Dendritic cell treated with granulocyte-macrophage colony-stimulating factor and Interleukin-4, amounts not matched to agents 40 ng/mL and 50 ng/mL, for 4 days (primary cell): ENCODE results near the gene BUD23.
A peak's percentile ranks its signal among the peaks of the same experiment; 100 is the strongest.

Source experiments
- H3K27ac Mint-ChIP-seq: one replicate; pipeline ENCODE4 v1.8.0; 2022; ENCODE audit warnings: mild to moderate bottlenecking, mixed read lengths
- H3K27me3 Mint-ChIP-seq: one replicate; pipeline ENCODE4 v1.8.0; 2022; ENCODE audit warnings: mild to moderate bottlenecking, mixed read lengths
- H3K36me3 Mint-ChIP-seq: one replicate; pipeline ENCODE4 v1.8.0; 2022; ENCODE audit warnings: low read depth, mixed read lengths
- H3K4me1 Mint-ChIP-seq: one replicate; pipeline ENCODE4 v1.8.0; 2022; ENCODE audit warnings: low read depth, mixed read lengths
- H3K4me3 Mint-ChIP-seq: one replicate; pipeline ENCODE4 v1.8.0; 2022; ENCODE audit warnings: mild to moderate bottlenecking, moderate library complexity, mixed read lengths
- H3K9me3 Mint-ChIP-seq: one replicate; pipeline ENCODE4 v1.8.0; 2022; ENCODE audit warnings: mixed read lengths
- intact Hi-C: fragments of 100-400 bp; cut with micrococcal nuclease; formaldehyde crosslinking; loops from one replicate; pipeline ENCODE4 v1.15.0; 2022

The BUD23 gene

GRCh38 chr7:73683056-73683787 lies at the start of gene BUD23, which contains the start of gene DNAJC30:
TSS of gene BUD23 (plus strand) at chr7:73683597. CDS start at chr7:73683626, 29 bp downstream.
TSS of gene DNAJC30 (minus strand) at chr7:73683453. CDS start at chr7:73683423, 30 bp downstream.
- H3K27me3 Mint-ChIP-seq = no peaks in the 10 kb centered on the region
- intact Hi-C loops = loop anchor here (1.0 to 2.0 kb wide), 3 partner anchors 16 to 56 kb away; partner anchors contain the start of genes ABHD11, STX1A and VPS37D
- peaks cover 36% of the 10 kb centered on the region for H3K4me1 Mint-ChIP-seq
- peak within 1 kb of the TSS; percentile 95 for H3K27ac Mint-ChIP-seq
- peaks cover 65% of the 10 kb centered on the region for H3K36me3 Mint-ChIP-seq
- H3K9me3 Mint-ChIP-seq = no peaks in the 10 kb centered on the region
- peak within 1 kb of the TSS; percentile 94 for H3K4me3 Mint-ChIP-seq

GRCh38 chr7:73633844-73634243 lies 49.6 kb upstream of the BUD23 start:
- no peak overlapping the region for H3K27ac Mint-ChIP-seq
- no peaks in the 10 kb centered on the region for H3K9me3 Mint-ChIP-seq
- H3K27me3 Mint-ChIP-seq = peaks cover 49% of the 10 kb centered on the region
- H3K4me1 Mint-ChIP-seq = peaks cover 36% of the 10 kb centered on the region
- no peak overlapping the region for H3K4me3 Mint-ChIP-seq
- H3K36me3 Mint-ChIP-seq = no peaks in the 10 kb centered on the region
- intact Hi-C loops = no loop called here

- Mint-ChIP-seq H3K4me1 (peaks cover 38% of the 10 kb centered on the region), H3K27ac (peak overlapping the region; percentile 71), H3K9me3 (no peaks in the 10 kb centered on the region), H3K36me3 (no peaks in the 10 kb centered on the region), H3K4me3 (no peak overlapping the region), H3K27me3 (peaks cover 43% of the 10 kb centered on the region)
- intact Hi-C loops = no loop called here
These were observed 47.8 kb upstream of the BUD23 start for GRCh38 chr7:73635428-73636200.

GRCh38 chr7:73638911-73639310 lies 44.5 kb upstream of the BUD23 start:
- Mint-ChIP-seq H3K27ac (no peak overlapping the region), H3K4me3 (no peak overlapping the region), H3K9me3 (no peaks in the 10 kb centered on the region), H3K27me3 (peaks cover 29% of the 10 kb centered on the region), H3K36me3 (no peaks in the 10 kb centered on the region), H3K4me1 (peaks cover 33% of the 10 kb centered on the region)
- intact Hi-C loops = no loop called here

GRCh38 chr7:73642834-73643233 lies 40.6 kb upstream of the BUD23 start:
- H3K4me1 Mint-ChIP-seq = peaks cover 21% of the 10 kb centered on the region
- intact Hi-C loops = no loop called here
- no peak overlapping the region for H3K4me3 Mint-ChIP-seq
- no peaks in the 10 kb centered on the region for H3K9me3 Mint-ChIP-seq
- peaks cover 57% of the 10 kb centered on the region for H3K27me3 Mint-ChIP-seq
- no peak overlapping the region for H3K27ac Mint-ChIP-seq
- no peaks in the 10 kb centered on the region for H3K36me3 Mint-ChIP-seq

GRCh38 chr7:73644688-73645286 lies 38.6 kb upstream of the BUD23 start:
- Mint-ChIP-seq H3K9me3 (no peaks in the 10 kb centered on the region), H3K36me3 (no peaks in the 10 kb centered on the region), H3K4me1 (peaks cover 31% of the 10 kb centered on the region), H3K4me3 (no peak overlapping the region), H3K27me3 (peaks cover 73% of the 10 kb centered on the region), H3K27ac (no peak overlapping the region)
- intact Hi-C loops = no loop called here

- peak overlapping the region; percentile 57 for H3K27ac Mint-ChIP-seq
- H3K27me3 Mint-ChIP-seq = peaks cover 78% of the 10 kb centered on the region
- intact Hi-C loops = no loop called here
- peaks cover 32% of the 10 kb centered on the region for H3K4me1 Mint-ChIP-seq
- H3K9me3 Mint-ChIP-seq = no peaks in the 10 kb centered on the region
- H3K4me3 Mint-ChIP-seq = no peak overlapping the region
- no peaks in the 10 kb centered on the region for H3K36me3 Mint-ChIP-seq
These were observed 37.7 kb upstream of the BUD23 start for GRCh38 chr7:73645643-73646174.

- no peak overlapping the region for H3K4me3 Mint-ChIP-seq
- H3K36me3 Mint-ChIP-seq = no peaks in the 10 kb centered on the region
- H3K9me3 Mint-ChIP-seq = no peaks in the 10 kb centered on the region
- intact Hi-C loops = no loop called here
- peak overlapping the region; percentile 57 for H3K27ac Mint-ChIP-seq
- peaks cover 32% of the 10 kb centered on the region for H3K4me1 Mint-ChIP-seq
- peaks cover 85% of the 10 kb centered on the region for H3K27me3 Mint-ChIP-seq
These were observed 36.3 kb upstream of the BUD23 start for GRCh38 chr7:73646785-73647724.

GRCh38 chr7:73647725-73648592 lies 35.4 kb upstream of the BUD23 start:
- H3K4me3 Mint-ChIP-seq = peak overlapping the region; percentile 0
- H3K36me3 Mint-ChIP-seq = no peaks in the 10 kb centered on the region
- H3K4me1 Mint-ChIP-seq = peaks cover 32% of the 10 kb centered on the region
- no peak overlapping the region for H3K27ac Mint-ChIP-seq
- peaks cover 90% of the 10 kb centered on the region for H3K27me3 Mint-ChIP-seq
- no peaks in the 10 kb centered on the region for H3K9me3 Mint-ChIP-seq
- intact Hi-C loops = no loop called here

GRCh38 chr7:73648593-73649332 lies 34.6 kb upstream of the BUD23 start:
- peak overlapping the region; percentile 0 for H3K4me3 Mint-ChIP-seq
- H3K4me1 Mint-ChIP-seq = peaks cover 32% of the 10 kb centered on the region
- intact Hi-C loops = no loop called here
- H3K27me3 Mint-ChIP-seq = peaks cover 87% of the 10 kb centered on the region
- H3K9me3 Mint-ChIP-seq = no peaks in the 10 kb centered on the region
- H3K27ac Mint-ChIP-seq = no peak overlapping the region
- no peaks in the 10 kb centered on the region for H3K36me3 Mint-ChIP-seq

GRCh38 chr7:73649576-73649975 lies 33.8 kb upstream of the BUD23 start:
- H3K4me3 Mint-ChIP-seq = no peak overlapping the region
- H3K27me3 Mint-ChIP-seq = peaks cover 81% of the 10 kb centered on the region
- H3K36me3 Mint-ChIP-seq = no peaks in the 10 kb centered on the region
- peaks cover 32% of the 10 kb centered on the region for H3K4me1 Mint-ChIP-seq
- H3K27ac Mint-ChIP-seq = no peak overlapping the region
- intact Hi-C loops = no loop called here
- no peaks in the 10 kb centered on the region for H3K9me3 Mint-ChIP-seq

- no peaks in the 10 kb centered on the region for H3K36me3 Mint-ChIP-seq
- peaks cover 78% of the 10 kb centered on the region for H3K27me3 Mint-ChIP-seq
- no peaks in the 10 kb centered on the region for H3K9me3 Mint-ChIP-seq
- H3K4me1 Mint-ChIP-seq = peaks cover 30% of the 10 kb centered on the region
- intact Hi-C loops = no loop called here
- H3K27ac Mint-ChIP-seq = no peak overlapping the region
- no peak overlapping the region for H3K4me3 Mint-ChIP-seq
These were observed 32.9 kb upstream of the BUD23 start for GRCh38 chr7:73650524-73650923.
